GM18505 (cell line): ENCODE data around the gene SERPINI2.

Experiments
- ATAC-seq: cut with Tn5 transposase; IDR thresholded peaks from one replicate; pipeline ENCODE4 v1.9.1; 2021; ENCODE audit not compliant: unreplicated experiment
- POLR2A ChIP-seq: IDR thresholded peaks from 4 replicates; pipeline ENCODE4 v1.6.1; 2011; ENCODE audit warnings: borderline replicate concordance; ENCODE audit not compliant: insufficient read depth, insufficient read length; ENCODE audit errors: extremely low read depth

The SERPINI2 gene

DNA sequence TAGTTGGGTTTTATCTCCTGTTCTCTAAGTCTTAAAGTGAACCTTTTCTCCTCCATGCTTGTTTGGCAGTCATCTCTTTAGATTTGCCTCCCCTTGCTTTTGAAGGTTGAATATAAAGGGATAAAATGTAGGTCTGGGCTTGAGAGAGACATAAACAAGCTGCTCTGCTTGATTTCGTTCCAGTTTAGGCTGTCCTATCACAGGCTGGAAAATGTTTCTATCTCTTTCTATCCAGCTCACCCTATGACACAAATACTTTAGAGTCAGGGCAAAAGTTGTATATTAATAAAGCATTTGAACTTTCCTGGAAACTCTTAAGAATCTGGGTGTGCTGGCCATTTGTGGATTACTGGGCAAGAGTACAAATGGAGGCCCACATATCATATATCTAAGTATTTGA is 64.2 kb downstream of the SERPINI2 start:
- TF ChIP-seq POLR2A: no peak
- ATAC-seq: no peak

GRCh38 chr3:167406876-167407492 is 66.9 kb downstream of the SERPINI2 start:
- no peak for ATAC-seq
- no peak for TF ChIP-seq POLR2A

DNA sequence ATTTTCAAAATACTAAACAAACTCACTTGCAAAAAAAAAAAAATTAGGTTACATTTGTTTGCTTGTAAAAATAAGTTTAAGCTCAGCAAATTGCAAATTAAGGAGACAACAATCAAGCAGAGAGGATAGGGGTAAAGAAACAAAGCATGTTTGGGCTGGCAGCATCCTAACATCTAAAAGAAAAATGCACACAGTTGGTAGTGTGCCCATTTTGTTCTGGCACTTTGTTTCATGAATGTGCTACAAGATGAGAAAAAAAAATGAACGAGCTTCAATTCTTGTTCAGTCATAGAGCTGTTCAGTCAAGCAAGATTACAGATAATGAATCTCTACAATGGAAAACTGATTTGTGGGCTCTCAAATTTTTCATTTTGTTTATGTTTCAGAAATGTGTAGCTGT is 76.0 kb downstream of the SERPINI2 start:
- ATAC-seq: no peak
- no peak for TF ChIP-seq POLR2A

DNA sequence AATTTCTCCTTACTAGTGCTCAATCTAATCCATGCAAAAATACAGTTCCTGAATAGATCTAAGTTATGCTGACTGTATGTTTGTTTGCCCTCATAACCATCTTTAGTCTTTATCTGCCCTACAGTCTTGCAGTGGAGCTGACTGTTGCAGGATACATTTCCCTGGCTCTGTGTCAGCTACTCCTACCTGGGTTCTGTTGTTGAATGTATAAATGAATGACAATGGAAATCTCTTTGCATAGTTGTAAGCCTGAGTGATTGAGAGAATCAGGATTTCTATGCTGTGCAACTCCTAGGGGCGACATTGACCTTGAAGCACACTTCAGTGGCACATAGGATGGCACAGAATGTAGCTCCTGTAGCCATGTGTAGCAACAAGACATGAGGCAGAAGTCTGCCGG is 77.8 kb downstream of the SERPINI2 start:
- ATAC-seq: no peak
- no peak for TF ChIP-seq POLR2A

- TF ChIP-seq POLR2A: no peak
Observed at GRCh38 chr3:167394003-167394402, 79.8 kb downstream of the SERPINI2 start.

More at GRCh38 chr3:167394003-167394402, 79.8 kb downstream of the SERPINI2 start:
- no peak for ATAC-seq
